ENCODE measurements around the gene USP7.
"Not testable (repeated sequence)": the region's sequence is repeated elsewhere in the genome, so short reads cannot be mapped to it uniquely, and the experiment has no call there.

The USP7 gene

DNA sequence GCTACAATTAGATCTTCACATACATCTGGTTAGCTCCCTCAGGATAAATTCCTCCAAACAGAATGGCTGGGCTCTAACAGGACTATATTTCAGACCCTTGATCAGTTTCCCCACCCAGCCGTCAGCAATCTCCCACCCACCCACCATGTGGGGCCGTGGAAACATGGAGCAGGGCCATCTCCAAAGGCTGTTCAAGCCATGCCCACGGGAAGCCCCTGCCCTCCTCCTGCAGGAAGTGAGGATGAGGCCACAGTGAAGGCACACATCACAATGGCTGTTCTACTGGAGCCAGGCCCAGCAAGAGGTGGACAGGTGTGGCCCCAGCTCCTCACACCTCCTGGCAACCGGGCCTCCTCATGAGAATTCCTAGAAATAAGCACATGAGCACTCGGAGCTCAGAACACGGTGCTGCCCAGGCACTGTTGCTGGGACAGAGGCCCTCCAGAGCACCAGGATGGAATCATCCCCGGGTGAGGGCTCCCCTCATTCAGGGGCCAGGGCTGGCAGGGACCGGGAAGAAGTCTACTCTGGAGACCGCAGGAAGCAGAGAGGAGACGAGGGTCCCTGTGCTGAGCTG, 81.6 kb downstream of the USP7 start, which contains the start of gene LITAFD:
TSS of gene LITAFD (plus strand) at position 311 of the 577 bp plus-strand sequence. CDS start 2,005 bp downstream, outside the sequence.
- H3K4me1 ChIP-seq (ENCODE audit: control insufficient read depth, insufficient read depth, low read length) = peaks cover 16% of the 10 kb centered on the region
- no peak within 1 kb of the TSS for H3K27ac ChIP-seq (ENCODE audit: insufficient read depth, low read depth, low read length, poor library complexity, severe bottlenecking)
- no peaks in the 10 kb centered on the region for H3K9me3 ChIP-seq (ENCODE audit: control insufficient read depth, low read length)
- no peaks in the 10 kb centered on the region for H3K36me3 ChIP-seq (ENCODE audit: control insufficient read depth, insufficient read depth, low read length)
- no peaks in the 10 kb centered on the region for H3K27me3 ChIP-seq (ENCODE audit: control insufficient read depth, insufficient read depth, low read length, poor library complexity, severe bottlenecking)
- no peak within 1 kb of the TSS for H3K4me3 ChIP-seq (ENCODE audit: insufficient read depth, low read depth, low read length)
- 85 to 86% methylated on average over 10 of the region's 10 CpGs for WGBS, 2 experiments

DNA sequence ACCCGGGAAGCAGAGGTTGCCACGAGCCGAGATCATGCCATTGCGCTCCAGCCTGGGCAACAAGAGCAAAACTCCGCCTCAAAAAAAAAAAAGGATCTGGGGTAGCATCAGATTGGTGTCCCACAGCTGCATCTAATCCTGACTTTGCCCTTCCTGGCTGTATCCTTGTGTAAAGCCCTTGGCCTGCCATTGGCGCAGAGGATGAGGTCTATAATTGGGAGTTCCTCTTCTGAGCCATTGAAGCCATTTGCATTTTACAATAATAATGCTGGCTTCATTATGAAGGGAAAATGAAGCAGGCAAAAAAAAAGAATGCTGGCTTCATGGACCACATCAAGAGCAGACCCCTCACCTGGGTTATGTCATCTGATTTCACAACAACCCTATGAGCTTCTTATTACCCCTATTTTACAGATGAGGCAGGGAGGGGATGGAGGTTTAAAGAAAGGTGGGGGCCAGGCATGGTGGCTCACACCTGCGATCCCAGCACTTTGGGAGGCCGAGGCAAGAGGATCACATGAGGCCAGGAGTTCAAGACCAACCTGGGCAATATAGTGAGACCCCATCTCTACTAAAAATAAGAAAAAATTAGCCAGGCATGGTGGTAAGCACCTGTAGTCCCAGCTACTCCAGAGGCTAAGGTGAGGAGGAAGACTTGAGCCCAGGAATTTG, 82.7 kb downstream of the USP7 start:
- Histone ChIP-seq H3K27ac (ENCODE audit: insufficient read depth, low read depth, low read length, poor library complexity, severe bottlenecking) (no peak overlapping the region), H3K9me3 (ENCODE audit: control insufficient read depth, low read length) (no peaks in the 10 kb centered on the region), H3K27me3 (ENCODE audit: control insufficient read depth, insufficient read depth, low read length, poor library complexity, severe bottlenecking) (no peaks in the 10 kb centered on the region), H3K4me3 (ENCODE audit: insufficient read depth, low read depth, low read length) (no peak overlapping the region), H3K36me3 (ENCODE audit: control insufficient read depth, insufficient read depth, low read length) (no peaks in the 10 kb centered on the region), H3K4me1 (ENCODE audit: control insufficient read depth, insufficient read depth, low read length) (peaks cover 7% of the 10 kb centered on the region)
- WGBS, 2 experiments = 94 to 95% methylated on average over 8 of the region's 8 CpGs

DNA sequence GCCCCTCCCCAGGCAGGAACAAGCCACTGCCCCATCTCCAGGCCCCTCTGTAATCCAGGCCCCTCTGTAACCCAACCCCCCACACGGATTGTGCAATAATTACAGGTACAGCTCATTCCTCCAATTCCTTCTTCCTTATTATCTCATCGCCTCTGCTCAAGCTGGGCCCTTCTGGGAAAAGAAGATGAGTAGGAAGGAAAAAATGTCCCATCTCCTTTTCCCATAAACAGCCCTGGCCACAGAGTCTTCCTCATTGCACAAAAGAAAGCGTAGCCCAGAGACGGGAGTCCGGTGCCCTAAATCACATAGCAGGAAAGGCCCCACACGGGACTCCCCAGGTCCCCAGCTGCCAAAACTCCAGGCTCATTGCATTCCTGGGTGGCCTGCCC, 85.2 kb downstream of the USP7 start:
- Histone ChIP-seq H3K9me3 (ENCODE audit: control insufficient read depth, low read length) (no peaks in the 10 kb centered on the region), H3K36me3 (ENCODE audit: control insufficient read depth, insufficient read depth, low read length) (no peaks in the 10 kb centered on the region), H3K27ac (ENCODE audit: insufficient read depth, low read depth, low read length, poor library complexity, severe bottlenecking) (no peak overlapping the region), H3K27me3 (ENCODE audit: control insufficient read depth, insufficient read depth, low read length, poor library complexity, severe bottlenecking) (no peaks in the 10 kb centered on the region), H3K4me3 (ENCODE audit: insufficient read depth, low read depth, low read length) (no peak overlapping the region), H3K4me1 (ENCODE audit: control insufficient read depth, insufficient read depth, low read length) (no peaks in the 10 kb centered on the region)
- WGBS, 2 experiments = 73 to 80% methylated on average over 6 of the region's 6 CpGs

DNA sequence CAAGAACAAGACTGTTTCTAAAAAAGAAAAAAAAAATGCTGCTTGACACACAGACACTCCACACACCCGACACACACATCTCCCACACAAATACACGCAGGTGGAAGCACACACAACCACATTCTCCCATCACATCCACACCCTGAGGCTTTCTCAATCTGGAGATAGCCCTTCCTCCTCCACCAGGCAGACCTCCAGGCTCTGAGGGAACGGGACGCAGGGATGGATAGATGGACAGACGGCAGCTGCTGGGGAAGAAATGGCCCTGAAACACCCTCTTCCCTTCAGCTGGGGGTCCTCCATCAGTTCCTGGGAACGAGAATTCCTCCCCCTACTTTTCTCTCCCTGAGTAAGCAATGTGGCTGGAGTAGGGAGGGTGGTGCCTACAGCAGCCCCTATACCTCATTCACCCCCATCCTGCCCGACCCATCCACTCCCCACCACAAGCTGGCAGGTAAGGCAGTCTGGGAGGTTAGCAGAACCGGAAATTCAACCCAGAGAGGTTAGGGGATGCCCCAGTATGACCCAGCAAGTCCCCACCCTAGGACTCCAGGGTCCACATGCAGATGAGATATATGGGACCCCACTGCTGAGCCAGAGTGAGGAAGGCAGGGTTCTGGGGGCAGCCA, 85.7 kb downstream of the USP7 start:
- H3K4me3 ChIP-seq (ENCODE audit: insufficient read depth, low read depth, low read length) = no peak overlapping the region
- H3K27ac ChIP-seq (ENCODE audit: insufficient read depth, low read depth, low read length, poor library complexity, severe bottlenecking) = no peak overlapping the region
- no peaks in the 10 kb centered on the region for H3K27me3 ChIP-seq (ENCODE audit: control insufficient read depth, insufficient read depth, low read length, poor library complexity, severe bottlenecking)
- H3K36me3 ChIP-seq (ENCODE audit: control insufficient read depth, insufficient read depth, low read length) = no peaks in the 10 kb centered on the region
- H3K4me1 ChIP-seq (ENCODE audit: control insufficient read depth, insufficient read depth, low read length) = no peaks in the 10 kb centered on the region
- WGBS, 2 experiments = 85 to 90% methylated on average over 7 to 8 of the region's 8 CpGs
- H3K9me3 ChIP-seq (ENCODE audit: control insufficient read depth, low read length) = no peaks in the 10 kb centered on the region

DNA sequence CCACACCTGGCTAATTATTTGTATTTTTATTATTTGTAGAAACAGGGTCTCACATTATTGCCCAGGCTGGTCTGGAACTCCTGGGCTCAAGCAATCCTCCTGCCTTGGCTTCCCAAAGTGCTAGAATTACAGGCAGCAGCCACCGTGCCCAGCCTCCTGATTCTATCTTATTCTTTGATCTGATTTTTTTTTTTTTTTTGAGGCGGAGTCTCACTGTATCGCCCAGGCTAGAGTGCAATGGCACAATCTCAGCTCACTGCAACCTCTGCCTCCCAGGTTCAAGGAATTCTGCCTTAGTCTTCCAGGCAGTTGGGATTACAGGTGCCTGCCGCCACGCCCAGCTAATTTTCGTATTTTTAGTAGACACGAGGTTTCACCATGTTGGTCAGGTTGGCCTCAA, 88.4 kb downstream of the USP7 start:
- H3K4me3 ChIP-seq (ENCODE audit: insufficient read depth, low read depth, low read length); H3K4me1 ChIP-seq (ENCODE audit: control insufficient read depth, insufficient read depth, low read length); H3K27me3 ChIP-seq (ENCODE audit: control insufficient read depth, insufficient read depth, low read length, poor library complexity, severe bottlenecking); H3K27ac ChIP-seq (ENCODE audit: insufficient read depth, low read depth, low read length, poor library complexity, severe bottlenecking); H3K9me3 ChIP-seq (ENCODE audit: control insufficient read depth, low read length); H3K36me3 ChIP-seq (ENCODE audit: control insufficient read depth, insufficient read depth, low read length): not testable (repeated sequence)
- 80 to 81% methylated on average over 7 of the region's 7 CpGs for WGBS, 2 experiments

DNA sequence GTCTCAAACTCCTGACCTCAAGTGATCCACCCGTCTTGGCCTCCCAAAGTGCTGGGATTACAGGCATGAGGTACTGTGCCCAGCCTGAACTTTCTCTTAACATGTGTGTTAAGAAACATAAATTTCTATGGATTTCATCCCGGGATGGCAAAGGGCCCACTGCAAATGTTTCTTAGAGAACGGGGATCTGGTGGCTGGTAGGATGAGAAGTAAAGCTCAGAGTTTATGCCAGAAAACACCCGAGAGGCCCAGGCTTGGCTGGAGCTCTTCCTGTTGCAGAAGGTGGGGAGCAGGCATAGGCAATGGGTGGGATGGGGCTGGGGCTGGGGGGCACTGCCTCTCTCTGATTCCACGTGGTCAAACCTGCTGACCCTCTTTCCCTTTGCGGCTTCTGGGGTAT, 89.3 kb downstream of the USP7 start:
- Histone ChIP-seq H3K27me3 (ENCODE audit: control insufficient read depth, insufficient read depth, low read length, poor library complexity, severe bottlenecking) (no peaks in the 10 kb centered on the region), H3K4me1 (ENCODE audit: control insufficient read depth, insufficient read depth, low read length) (peaks cover 3% of the 10 kb centered on the region), H3K4me3 (ENCODE audit: insufficient read depth, low read depth, low read length) (no peak overlapping the region), H3K9me3 (ENCODE audit: control insufficient read depth, low read length) (no peaks in the 10 kb centered on the region), H3K27ac (ENCODE audit: insufficient read depth, low read depth, low read length, poor library complexity, severe bottlenecking) (no peak overlapping the region), H3K36me3 (ENCODE audit: control insufficient read depth, insufficient read depth, low read length) (no peaks in the 10 kb centered on the region)
- WGBS, 2 experiments = 90 to 92% methylated on average over 6 of the region's 6 CpGs

DNA sequence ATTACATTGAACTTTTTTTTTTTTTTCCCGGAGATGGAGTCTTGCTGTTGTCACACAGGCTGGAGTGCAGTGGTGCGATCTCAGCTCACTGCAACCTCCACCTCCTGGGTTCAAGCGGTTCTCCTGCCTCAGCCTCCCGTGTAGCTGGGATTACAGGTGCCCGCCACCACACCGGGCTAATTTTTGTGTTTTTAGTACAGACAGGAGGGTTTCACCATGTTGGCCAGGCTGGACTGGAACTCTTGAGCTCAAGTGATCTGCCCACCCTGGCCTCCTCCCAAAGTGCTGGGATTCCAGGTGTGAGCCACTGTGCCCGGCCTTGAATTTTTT, 89.9 kb downstream of the USP7 start:
- 94% methylated on average over 7 of the region's 7 CpGs for WGBS, 2 experiments
- H3K4me1 ChIP-seq (ENCODE audit: control insufficient read depth, insufficient read depth, low read length); H3K36me3 ChIP-seq (ENCODE audit: control insufficient read depth, insufficient read depth, low read length); H3K27ac ChIP-seq (ENCODE audit: insufficient read depth, low read depth, low read length, poor library complexity, severe bottlenecking); H3K4me3 ChIP-seq (ENCODE audit: insufficient read depth, low read depth, low read length); H3K9me3 ChIP-seq (ENCODE audit: control insufficient read depth, low read length); H3K27me3 ChIP-seq (ENCODE audit: control insufficient read depth, insufficient read depth, low read length, poor library complexity, severe bottlenecking): not testable (repeated sequence)

DNA sequence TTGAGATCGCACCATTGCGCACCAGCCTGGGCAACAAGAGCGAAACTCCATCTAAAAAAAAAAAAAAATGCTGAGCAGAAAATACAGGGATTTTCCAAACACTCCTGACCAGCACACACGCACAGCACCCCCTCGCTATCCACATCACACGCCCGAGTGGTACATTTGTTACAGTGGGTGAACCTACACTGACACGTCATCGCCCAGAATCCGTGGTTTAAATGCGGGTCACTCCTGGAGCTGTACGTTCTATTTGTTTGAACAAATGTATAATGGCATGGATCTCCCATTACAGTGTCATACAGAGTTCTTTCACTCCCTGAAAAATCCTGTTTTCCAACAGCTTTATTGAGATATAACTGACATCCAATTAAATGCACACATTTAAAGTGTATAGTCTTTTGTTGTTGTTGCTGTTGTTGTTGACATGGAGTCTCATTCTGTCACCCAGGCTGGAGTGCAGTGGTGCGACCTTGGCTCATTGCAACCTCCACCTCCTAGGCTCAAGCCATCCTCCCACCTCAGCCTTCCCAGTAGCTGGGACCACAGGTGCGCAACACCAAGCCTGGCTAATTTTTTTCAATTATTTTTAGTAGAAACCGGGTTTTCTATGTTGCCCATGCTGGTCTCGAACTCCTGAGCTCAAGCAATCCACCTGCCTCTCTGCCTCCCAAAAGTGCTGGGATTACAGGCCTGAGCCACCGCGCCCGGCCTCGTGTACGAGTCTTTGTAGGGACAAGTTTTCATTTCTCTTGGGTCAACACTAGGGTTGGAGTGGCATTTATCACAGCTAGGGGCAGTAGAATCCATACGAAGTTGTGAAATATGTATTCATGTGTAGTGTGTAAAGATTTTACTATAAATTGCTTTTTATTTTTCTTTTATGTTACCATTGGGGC, 90.5 kb downstream of the USP7 start:
- Histone ChIP-seq H3K27me3 (ENCODE audit: control insufficient read depth, insufficient read depth, low read length, poor library complexity, severe bottlenecking) (no peaks in the 10 kb centered on the region), H3K36me3 (ENCODE audit: control insufficient read depth, insufficient read depth, low read length) (no peaks in the 10 kb centered on the region), H3K27ac (ENCODE audit: insufficient read depth, low read depth, low read length, poor library complexity, severe bottlenecking) (no peak overlapping the region), H3K4me1 (ENCODE audit: control insufficient read depth, insufficient read depth, low read length) (peaks cover 4% of the 10 kb centered on the region), H3K9me3 (ENCODE audit: control insufficient read depth, low read length) (no peaks in the 10 kb centered on the region), H3K4me3 (ENCODE audit: insufficient read depth, low read depth, low read length) (no peak overlapping the region)
- WGBS, 2 experiments = 91 to 92% methylated on average over 22 of the region's 22 CpGs

DNA sequence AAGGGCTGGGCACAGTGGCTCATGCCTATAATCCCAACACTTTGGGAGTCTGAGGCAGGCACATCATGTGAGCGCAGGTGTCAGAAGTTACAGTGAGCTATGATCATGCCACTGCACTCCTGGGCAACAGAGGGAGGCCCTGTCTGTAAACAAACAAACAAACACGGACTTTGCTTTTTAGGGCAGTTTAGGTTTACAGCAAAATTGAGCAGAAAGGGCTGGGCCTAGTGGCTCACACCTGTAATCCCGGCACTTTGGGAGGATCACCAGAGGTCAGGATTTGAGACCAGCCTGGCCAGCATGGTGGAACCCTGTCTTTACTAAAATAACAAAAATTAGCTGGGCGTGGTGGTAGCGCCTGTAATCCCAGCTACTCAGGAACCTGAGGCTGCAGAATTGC, 91.6 kb downstream of the USP7 start:
- H3K27ac ChIP-seq (ENCODE audit: insufficient read depth, low read depth, low read length, poor library complexity, severe bottlenecking) = no peak overlapping the region
- 92 to 96% methylated on average over 5 of the region's 5 CpGs for WGBS, 2 experiments

DNA sequence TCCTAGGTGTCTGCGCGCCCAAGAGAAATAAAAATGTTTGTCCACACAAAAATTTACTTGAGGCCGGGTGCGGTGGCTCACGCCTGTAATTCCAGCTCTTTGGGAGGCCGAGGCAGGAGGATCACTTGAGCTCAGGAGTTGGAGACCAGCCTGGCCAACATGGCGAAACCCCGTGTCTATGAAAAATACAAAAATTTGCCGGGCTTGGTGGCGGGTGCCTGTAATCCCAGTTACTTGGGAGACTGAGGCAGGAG, 93.8 kb downstream of the USP7 start:
- not testable (repeated sequence) for H3K27ac ChIP-seq (ENCODE audit: insufficient read depth, low read depth, low read length, poor library complexity, severe bottlenecking); H3K36me3 ChIP-seq (ENCODE audit: control insufficient read depth, insufficient read depth, low read length); H3K27me3 ChIP-seq (ENCODE audit: control insufficient read depth, insufficient read depth, low read length, poor library complexity, severe bottlenecking); H3K4me3 ChIP-seq (ENCODE audit: insufficient read depth, low read depth, low read length); H3K9me3 ChIP-seq (ENCODE audit: control insufficient read depth, low read length)
- WGBS, 2 experiments = 94 to 95% methylated on average over 10 of the region's 10 CpGs
- peaks cover 12% of the 10 kb centered on the region for H3K4me1 ChIP-seq (ENCODE audit: control insufficient read depth, insufficient read depth, low read length)

More for the DNA sequence above, 91.6 kb downstream of the USP7 start:
- Histone ChIP-seq H3K27me3 (ENCODE audit: control insufficient read depth, insufficient read depth, low read length, poor library complexity, severe bottlenecking) (no peaks in the 10 kb centered on the region), H3K4me1 (ENCODE audit: control insufficient read depth, insufficient read depth, low read length) (peaks cover 4% of the 10 kb centered on the region), H3K9me3 (ENCODE audit: control insufficient read depth, low read length) (no peaks in the 10 kb centered on the region), H3K4me3 (ENCODE audit: insufficient read depth, low read depth, low read length) (no peak overlapping the region), H3K36me3 (ENCODE audit: control insufficient read depth, insufficient read depth, low read length) (no peaks in the 10 kb centered on the region)

Data from ectodermal cell (in vitro differentiated cells).